Stimulated activated CD8-positive, alpha-beta memory T cell treated with anti-CD3 and anti-CD28 coated beads, Interleukin-4, amount 100 ng/mL, for 24 hours (primary cell): ENCODE data around the gene MAGI1.

ENCODE experiments used
- DNase-seq: peaks from one replicate; pipeline ENCODE4 v3.0.0-alpha.2; 2020; ENCODE audit warnings: low read depth

Gene MAGI1

DNA sequence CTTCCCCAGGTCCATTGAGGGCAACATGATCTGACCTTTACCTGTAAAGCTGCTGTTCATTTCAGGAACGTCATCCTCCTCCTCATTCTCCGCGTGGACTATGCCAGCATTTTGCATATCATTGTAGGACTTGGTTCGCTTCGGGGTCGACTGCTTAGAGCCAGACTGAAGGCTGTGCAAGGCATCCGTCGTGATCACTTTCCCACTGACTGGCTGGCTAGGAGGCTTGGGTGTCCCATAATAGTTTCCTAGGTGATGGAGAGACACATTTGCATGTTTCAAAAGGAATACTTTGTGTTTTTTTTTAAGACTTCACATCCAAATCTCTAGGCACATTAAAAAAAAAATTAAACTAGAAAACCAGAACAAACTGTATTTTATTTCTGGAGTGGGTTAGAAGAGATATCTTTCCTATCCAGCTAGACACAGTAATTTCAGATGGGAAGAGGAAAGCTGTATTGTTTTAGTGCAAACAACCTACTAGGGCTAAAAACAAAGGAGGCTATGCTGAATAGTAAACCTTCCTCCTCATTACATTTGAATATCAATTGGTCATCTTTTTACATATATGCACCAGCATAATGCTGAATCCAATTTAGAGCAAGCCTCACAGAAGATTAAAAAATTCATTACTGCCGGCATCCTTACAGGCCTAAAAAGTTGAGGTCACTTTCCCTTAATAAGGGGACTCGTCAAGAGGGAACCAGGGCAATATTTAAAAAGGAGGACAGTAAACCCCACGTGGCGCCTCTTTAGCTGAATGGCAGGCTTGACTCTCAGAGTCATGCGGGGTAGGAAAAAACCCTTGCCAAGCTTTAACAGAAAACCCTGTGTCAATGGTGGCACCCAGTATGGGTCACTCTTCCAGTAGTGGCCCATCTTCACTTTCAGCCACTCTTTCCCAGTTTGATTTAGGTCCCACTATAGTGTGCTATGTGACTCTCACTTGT lies 559.9 kb downstream of the MAGI1 start:
- DNase-seq = no peak

DNA sequence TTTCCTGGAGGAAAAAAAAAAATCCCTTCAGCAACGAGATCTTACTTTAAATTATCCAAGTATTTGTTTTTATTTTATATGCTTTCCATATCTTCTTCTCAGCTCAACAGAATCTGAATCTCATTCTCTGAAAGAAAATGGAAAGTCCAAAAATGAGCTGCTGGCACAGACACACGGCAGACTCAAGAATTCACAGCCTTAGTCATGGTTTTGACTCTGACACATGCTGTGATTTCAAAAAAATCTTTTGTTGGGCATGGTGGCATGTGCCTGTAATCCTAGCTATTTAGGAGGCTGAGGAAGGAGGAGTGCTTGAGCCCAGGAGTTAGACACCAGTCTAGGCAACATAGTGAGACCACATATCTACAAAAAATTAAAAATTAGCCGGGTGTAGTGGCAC lies 565.0 kb downstream of the MAGI1 start:
- DNase-seq = no peak

DNA sequence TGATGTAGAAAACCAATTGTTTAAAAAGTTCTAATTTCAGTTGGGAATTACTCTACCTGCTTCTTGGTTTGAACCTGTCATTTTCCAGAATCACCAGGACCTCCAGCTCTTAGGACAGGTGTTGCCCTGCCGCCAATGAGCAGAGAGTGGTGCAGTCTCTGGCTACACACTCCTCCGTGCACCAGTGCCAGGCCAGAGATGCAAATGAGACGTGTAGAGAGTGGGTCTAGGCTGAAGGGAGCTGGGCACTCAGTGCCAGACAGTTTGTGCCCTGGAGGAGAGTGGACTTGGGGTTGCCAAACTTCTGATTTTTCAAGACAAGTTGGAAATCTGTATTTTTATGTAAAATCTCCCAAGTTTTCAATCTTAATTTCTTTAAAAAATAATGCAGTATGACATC lies 566.2 kb downstream of the MAGI1 start:
- DNase-seq = no peak

GRCh38 chr3:65466300-65466988 lies 572.3 kb downstream of the MAGI1 start:
- no peak for DNase-seq

- DNase-seq = no peak
Observed at GRCh38 chr3:65449841-65450428, 588.8 kb downstream of the MAGI1 start.

- no peak for DNase-seq
Observed at GRCh38 chr3:65448120-65448519, 590.6 kb downstream of the MAGI1 start.

- no peak for DNase-seq
Observed at GRCh38 chr3:65445573-65446169, 593.0 kb downstream of the MAGI1 start.

DNA sequence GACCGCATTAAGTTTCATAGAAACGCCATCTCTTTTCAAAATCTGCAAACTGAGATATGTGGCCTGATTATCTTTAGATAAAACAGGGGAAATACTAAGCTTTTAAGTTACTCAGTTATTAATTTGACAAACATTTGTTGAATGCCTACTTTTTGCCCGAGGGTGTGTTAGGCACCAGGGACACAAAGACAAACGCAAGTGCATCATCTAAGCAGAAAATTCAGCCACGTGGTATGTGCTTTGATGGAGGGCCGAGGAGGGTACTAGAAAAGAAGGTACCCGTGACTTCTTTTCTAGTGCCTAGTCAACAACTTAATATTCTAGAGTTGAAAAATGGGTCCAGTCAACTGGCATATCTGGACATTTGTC lies 594.3 kb downstream of the MAGI1 start:
- no peak for DNase-seq

- no peak for DNase-seq
Observed at GRCh38 chr3:65443739-65444446, 594.8 kb downstream of the MAGI1 start.

GRCh38 chr3:65439641-65440284 lies 599.0 kb downstream of the MAGI1 start:
- no peak for DNase-seq

DNA sequence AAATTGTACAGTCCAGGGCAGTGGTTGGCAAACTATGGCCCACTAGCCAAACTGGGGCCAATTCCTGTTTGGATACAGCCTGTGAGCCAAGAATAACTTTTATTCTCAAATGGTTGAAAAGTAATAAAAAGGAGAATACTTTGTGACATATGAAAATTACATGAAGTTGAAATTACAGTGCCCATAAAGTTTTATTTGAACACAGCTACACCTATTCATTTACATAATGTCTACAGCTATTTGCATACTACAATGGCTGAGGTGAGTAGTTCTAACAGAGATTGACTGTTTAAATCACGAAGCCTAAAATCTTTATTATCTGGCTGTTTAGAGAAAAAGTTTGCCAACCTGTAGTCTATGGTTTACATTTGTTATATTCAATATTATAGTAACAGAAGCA lies 600.1 kb downstream of the MAGI1 start:
- no peak for DNase-seq

- no peak for DNase-seq
Observed at GRCh38 chr3:65438096-65438495, 600.6 kb downstream of the MAGI1 start.

GRCh38 chr3:65436580-65436979 lies 602.1 kb downstream of the MAGI1 start:
- no peak for DNase-seq

DNA sequence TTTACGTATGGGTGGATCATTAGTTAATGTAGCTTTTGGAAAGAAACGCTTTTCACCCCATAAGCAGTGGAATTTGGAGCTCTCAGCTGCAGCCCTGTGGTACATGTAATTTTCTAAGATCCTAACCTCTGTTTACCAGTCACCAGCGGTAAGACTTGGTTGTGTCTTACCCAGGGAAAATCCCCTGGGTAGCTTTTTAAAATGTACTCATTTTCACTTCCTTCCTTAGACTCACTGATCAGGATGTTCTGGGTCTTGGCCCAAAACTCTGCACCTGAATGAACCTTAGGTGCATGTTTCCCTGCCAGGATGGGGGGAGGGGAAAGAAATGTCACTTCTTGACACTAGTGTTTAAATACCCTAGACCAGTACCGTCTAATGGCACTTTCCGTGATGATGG lies 605.2 kb downstream of the MAGI1 start:
- DNase-seq = no peak

DNA sequence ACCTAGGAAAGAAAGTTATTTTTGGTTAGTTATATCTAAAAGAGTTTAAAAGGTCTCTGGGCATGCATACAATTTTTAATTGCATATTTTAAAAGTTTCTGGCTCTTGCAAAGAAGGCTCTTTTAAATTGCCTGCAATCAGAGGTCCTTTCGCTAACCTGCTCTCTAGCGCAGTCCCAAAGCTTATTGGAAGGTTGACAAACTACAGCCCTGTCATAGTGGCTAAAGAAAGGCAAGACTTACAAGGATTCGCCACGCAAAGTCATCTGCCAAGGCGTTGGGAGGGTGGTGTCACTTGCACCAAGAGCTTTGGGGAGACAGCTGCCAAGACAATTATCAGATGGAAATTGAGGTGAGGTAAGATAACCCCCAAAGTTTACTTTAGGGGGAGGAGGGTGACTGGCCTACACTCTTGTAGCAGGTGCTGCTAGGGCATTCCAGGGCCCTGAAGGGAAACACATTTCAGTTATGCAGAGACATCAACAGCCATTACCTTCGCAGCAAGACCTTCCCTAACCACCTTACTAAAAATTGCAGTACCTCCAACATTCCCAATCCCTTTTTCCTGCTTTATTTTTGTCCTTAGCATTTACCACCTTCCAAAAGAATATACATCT lies 606.2 kb downstream of the MAGI1 start:
- no peak for DNase-seq

- DNase-seq = no peak
Observed at GRCh38 chr3:65425880-65426279, 612.8 kb downstream of the MAGI1 start.

- DNase-seq = no peak
Observed at GRCh38 chr3:65422154-65422553, 616.6 kb downstream of the MAGI1 start.

GRCh38 chr3:65419233-65419632 lies 619.5 kb downstream of the MAGI1 start:
- DNase-seq = no peak

DNA sequence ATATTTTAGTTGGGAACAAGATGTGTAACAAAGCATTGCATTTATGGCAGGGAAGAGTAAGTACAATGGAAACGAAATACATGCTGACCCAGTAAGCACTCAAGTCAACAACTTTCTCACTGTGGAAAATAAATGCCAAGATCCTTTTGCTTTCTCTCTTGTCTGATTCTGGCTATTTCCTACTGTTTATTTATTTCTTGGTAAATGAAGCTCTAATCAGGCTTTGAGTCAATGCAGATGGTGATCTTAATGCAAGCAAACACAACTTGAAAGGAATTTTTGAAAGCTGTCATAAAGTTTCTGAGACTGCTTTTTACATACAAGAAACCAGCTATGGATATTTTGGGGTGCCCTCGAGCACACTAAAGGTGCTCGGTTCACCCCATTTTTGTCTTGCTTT lies 624.8 kb downstream of the MAGI1 start:
- DNase-seq = no peak

DNA sequence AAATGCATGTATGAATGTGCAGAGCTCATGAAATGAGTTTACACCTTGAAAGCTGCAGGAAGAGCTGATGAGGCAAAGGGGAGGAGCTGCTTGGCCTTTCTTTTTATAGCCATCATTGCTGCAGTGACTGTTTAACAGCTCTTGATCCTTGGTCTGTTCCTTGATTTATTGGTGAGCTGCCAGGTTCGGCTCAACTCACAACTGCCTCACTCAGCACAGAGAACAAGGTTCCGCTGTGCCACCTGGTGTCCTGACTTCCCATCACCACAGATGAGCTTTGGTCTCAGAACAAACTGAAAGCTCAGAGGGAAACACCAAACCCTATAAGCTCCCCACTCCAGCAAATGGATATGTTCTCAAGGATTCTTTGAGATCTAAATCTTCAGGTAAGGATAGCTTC lies 626.1 kb downstream of the MAGI1 start:
- no peak for DNase-seq

- DNase-seq = no peak
Observed at GRCh38 chr3:65411367-65411766, 627.4 kb downstream of the MAGI1 start.
